Measurements from ENCODE around the gene GSTA1.
"Not testable (repeated sequence)": the region's sequence is repeated elsewhere in the genome, so short reads cannot be mapped to it uniquely, and the experiment has no call there.

- not testable (repeated sequence) for TF ChIP-seq CTCF, POLR2A (IDR thresholded peaks at IDR 0.05)
Measured at GRCh38 chr6:52825270-52825793, 21.7 kb upstream of the GSTA1 start.
